ENCODE data around the gene NINJ2.

GRCh38 chr12:571795-572531 is 91.3 kb downstream of the NINJ2 start:
- TF ChIP-seq REST (IDR thresholded peaks at IDR 0.05; ENCODE audit: low read depth) (no peak), TEAD4 (IDR thresholded peaks at IDR 0.05) (no peak), RAD21 (IDR thresholded peaks at IDR 0.05; ENCODE audit: low read depth) (no peak), TAF1 (IDR thresholded peaks at IDR 0.05; ENCODE audit: low read depth) (no peak)

Data from Ishikawa (cell line).